ENCODE results near the gene BTBD2. TPM values are rescaled to one million over a fixed set of nuclear protein-coding genes. Genes with fewer than 3 reads are reported as not detected.

The BTBD2 gene
- total and polyA plus RNA-seq, 2 of the 13 experiments (the other 11 are each of a cell fraction or from before 2014, with no cell fraction given) = 28.1 to 45.3 TPM

DNA sequence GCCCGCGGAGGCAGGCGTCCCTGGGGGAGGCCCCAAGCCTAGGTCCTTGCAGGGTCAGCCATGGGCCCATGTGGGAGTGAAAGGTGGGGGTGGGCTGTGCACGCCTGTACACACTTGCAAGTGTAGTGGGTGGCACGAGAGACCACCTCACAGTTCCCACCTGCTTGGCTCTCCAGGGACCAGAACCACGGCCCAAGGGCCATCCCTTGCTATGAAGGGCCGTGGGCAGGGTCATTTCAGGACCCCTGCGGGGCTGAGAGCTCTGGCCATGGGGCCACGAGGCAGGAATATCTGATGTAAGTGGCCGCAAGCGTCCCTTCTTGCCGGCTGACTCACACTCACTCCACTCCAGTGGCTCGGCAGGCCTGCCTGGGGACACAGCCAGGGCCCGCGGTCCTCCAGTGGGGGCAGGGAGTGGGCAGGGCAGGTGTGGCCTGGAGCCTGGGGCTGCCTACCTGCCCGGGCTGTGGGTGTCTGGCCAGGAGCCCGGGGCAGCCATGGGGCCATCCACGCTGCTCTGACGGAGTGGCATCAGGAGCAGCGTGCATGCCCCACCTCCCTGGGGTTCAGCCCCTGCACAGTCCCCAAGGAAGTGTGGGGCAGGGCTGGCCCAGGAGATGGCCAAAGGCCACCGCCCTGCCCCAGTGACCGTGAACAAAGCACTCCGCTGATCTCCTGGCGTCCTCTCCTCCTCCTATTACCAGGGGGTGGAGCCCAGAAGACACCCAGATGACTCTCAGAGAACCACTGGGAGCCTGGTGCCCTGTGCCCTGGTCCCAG lies 44.1 kb upstream of the BTBD2 start (continued):
- TF ChIP-seq, protein P1, sequence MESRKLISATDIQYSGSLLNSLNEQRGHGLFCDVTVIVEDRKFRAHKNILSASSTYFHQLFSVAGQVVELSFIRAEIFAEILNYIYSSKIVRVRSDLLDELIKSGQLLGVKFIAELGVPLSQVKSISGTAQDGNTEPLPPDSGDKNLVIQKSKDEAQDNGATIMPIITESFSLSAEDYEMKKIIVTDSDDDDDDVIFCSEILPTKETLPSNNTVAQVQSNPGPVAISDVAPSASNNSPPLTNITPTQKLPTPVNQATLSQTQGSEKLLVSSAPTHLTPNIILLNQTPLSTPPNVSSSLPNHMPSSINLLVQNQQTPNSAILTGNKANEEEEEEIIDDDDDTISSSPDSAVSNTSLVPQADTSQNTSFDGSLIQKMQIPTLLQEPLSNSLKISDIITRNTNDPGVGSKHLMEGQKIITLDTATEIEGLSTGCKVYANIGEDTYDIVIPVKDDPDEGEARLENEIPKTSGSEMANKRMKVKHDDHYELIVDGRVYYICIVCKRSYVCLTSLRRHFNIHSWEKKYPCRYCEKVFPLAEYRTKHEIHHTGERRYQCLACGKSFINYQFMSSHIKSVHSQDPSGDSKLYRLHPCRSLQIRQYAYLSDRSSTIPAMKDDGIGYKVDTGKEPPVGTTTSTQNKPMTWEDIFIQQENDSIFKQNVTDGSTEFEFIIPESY (CRISPR knock-in tag; IDR thresholded peaks at IDR 0.05) = no peak; the same call in 1 of the 2 replicates
- TF ChIP-seq NR3C1 (CRISPR knock-in tag; IDR thresholded peaks at IDR 0.05) = no peak
- 0 out of 2 replicates have a peak, but pooled peaks have one; percentile 42 for TF ChIP-seq ZNF713 (CRISPR knock-in tag; IDR thresholded peaks at IDR 0.05)
- TF ChIP-seq, protein P2, sequence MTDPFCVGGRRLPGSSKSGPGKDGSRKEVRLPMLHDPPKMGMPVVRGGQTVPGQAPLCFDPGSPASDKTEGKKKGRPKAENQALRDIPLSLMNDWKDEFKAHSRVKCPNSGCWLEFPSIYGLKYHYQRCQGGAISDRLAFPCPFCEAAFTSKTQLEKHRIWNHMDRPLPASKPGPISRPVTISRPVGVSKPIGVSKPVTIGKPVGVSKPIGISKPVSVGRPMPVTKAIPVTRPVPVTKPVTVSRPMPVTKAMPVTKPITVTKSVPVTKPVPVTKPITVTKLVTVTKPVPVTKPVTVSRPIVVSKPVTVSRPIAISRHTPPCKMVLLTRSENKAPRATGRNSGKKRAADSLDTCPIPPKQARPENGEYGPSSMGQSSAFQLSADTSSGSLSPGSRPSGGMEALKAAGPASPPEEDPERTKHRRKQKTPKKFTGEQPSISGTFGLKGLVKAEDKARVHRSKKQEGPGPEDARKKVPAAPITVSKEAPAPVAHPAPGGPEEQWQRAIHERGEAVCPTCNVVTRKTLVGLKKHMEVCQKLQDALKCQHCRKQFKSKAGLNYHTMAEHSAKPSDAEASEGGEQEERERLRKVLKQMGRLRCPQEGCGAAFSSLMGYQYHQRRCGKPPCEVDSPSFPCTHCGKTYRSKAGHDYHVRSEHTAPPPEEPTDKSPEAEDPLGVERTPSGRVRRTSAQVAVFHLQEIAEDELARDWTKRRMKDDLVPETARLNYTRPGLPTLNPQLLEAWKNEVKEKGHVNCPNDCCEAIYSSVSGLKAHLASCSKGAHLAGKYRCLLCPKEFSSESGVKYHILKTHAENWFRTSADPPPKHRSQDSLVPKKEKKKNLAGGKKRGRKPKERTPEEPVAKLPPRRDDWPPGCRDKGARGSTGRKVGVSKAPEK (CRISPR knock-in tag; IDR thresholded peaks at IDR 0.05; ENCODE audit: borderline replicate concordance) = no peak
- TF ChIP-seq ZNF253 (CRISPR knock-in tag; IDR thresholded peaks at IDR 0.05; ENCODE audit: borderline replicate concordance) = no peak
- TF ChIP-seq, protein P3, sequence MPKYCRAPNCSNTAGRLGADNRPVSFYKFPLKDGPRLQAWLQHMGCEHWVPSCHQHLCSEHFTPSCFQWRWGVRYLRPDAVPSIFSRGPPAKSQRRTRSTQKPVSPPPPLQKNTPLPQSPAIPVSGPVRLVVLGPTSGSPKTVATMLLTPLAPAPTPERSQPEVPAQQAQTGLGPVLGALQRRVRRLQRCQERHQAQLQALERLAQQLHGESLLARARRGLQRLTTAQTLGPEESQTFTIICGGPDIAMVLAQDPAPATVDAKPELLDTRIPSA (CRISPR knock-in tag; IDR thresholded peaks at IDR 0.05; ENCODE audit: borderline replicate concordance) = no peak
- TF ChIP-seq, protein P4, sequence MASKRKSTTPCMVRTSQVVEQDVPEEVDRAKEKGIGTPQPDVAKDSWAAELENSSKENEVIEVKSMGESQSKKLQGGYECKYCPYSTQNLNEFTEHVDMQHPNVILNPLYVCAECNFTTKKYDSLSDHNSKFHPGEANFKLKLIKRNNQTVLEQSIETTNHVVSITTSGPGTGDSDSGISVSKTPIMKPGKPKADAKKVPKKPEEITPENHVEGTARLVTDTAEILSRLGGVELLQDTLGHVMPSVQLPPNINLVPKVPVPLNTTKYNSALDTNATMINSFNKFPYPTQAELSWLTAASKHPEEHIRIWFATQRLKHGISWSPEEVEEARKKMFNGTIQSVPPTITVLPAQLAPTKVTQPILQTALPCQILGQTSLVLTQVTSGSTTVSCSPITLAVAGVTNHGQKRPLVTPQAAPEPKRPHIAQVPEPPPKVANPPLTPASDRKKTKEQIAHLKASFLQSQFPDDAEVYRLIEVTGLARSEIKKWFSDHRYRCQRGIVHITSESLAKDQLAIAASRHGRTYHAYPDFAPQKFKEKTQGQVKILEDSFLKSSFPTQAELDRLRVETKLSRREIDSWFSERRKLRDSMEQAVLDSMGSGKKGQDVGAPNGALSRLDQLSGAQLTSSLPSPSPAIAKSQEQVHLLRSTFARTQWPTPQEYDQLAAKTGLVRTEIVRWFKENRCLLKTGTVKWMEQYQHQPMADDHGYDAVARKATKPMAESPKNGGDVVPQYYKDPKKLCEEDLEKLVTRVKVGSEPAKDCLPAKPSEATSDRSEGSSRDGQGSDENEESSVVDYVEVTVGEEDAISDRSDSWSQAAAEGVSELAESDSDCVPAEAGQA (IDR thresholded peaks at IDR 0.05; ENCODE audit: low read depth) = no peak
- TF ChIP-seq, protein P4 (CRISPR knock-in tag; IDR thresholded peaks at IDR 0.05; ENCODE audit: borderline replicate concordance) = no peak
- TF ChIP-seq KMT2A (CRISPR knock-in tag; IDR thresholded peaks at IDR 0.05) = no peak; the same call in 1 of the 2 replicates
- peak; percentile 69 for TF ChIP-seq ZNF781 (CRISPR knock-in tag; IDR thresholded peaks at IDR 0.05; ENCODE audit: borderline replicate concordance, not compliant biosample characterization)
- 0 out of 2 replicates have a peak, but pooled peaks have one; percentile 20 for TF ChIP-seq ZMAT3 (CRISPR knock-in tag; conservative IDR thresholded peaks at IDR 0.05)
- peak; percentile 64; the same call in 1 of the 2 replicates for TF ChIP-seq PHF21A (CRISPR knock-in tag; IDR thresholded peaks at IDR 0.05)
- TF ChIP-seq JUNB (CRISPR knock-in tag; IDR thresholded peaks at IDR 0.05; ENCODE audit: borderline replicate concordance) = no peak
- no peak for TF ChIP-seq HOXA7 (CRISPR knock-in tag; IDR thresholded peaks at IDR 0.05)
- TF ChIP-seq ZBTB43 (CRISPR knock-in tag; conservative IDR thresholded peaks at IDR 0.05) = peak; percentile 40; the same call in 1 of the 2 replicates

All from HepG2 (cell line).